Measurements from ENCODE around the gene CACNA1C. TPM values are rescaled to one million over a fixed set of nuclear protein-coding genes. Genes with fewer than 3 reads are reported as not detected.

The CACNA1C gene
- total and polyA plus RNA-seq, 10 of the 15 experiments (the other 5 are each of a cell fraction or from before 2014, with no cell fraction given): under 0.01 to 0.15 (median 0.09) TPM; not detected in 5

DNA sequence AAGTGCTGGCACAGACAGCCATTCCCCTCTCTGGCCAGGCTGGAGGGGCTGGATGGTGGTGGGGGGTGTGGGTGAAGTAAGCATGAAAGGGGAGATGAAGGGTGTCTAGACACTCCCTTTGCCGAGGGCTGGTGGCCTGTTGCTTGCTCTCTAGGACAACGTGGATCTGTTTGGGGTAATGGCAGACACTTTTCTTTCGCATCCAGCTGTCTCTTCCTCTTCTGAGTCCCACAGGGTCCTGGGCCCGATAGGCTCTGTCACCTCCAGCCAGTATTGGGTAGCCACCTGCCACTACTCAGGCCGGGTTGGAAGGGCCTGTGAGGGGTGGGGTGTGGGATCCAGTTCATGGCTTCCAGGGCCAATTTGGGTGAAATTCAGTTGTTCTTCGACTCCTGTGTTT lies 218.1 kb downstream of the CACNA1C start:
- no peak for ATAC-seq
- intact Hi-C loops (cut with micrococcal nuclease; ENCODE audit: unreplicated experiment): no loop called here

DNA sequence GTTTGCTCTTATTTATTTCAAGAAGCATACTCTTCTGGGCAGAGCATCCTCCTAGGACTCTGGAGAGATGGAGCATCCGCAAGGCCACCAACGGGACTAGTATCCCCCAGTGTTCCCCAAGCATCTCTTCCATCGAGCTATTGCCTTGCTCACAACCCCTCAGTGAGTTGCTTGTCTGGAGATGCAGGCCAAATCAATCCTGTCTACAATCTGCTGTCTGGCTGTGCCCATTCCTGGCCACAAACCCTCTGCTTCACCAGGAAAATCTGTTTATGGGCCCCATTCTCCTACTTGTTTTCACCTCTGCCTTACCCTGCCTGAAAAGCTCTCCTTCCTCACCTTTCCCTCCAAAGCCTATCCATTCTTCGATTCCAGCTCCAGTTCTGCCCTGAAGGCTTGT lies 219.2 kb downstream of the CACNA1C start:
- Histone ChIP-seq H3K27me3 (replicated peaks in 1 of 2; ENCODE audit: control insufficient read depth in 2 of 2, insufficient read depth in 2 of 2, low read length in 1 of 2) (peaks cover 0 to 2% of the 10 kb centered on the region in 2 experiments; a peak in 2 of 4 replicates), H3K36me3 (ENCODE audit: control insufficient read depth in 2 of 2, insufficient read depth in 2 of 2, low read length in 1 of 2) (no peaks in the 10 kb centered on the region), H3K4me3 (no peak overlapping the region), H4K20me1 (ENCODE audit: control insufficient read depth, insufficient read depth) (no peaks in the 10 kb centered on the region), H2AFZ (ENCODE audit: control insufficient read depth, low read depth, low read length) (no peak overlapping the region), H3K9me3 (replicated peaks; ENCODE audit: control insufficient read depth, insufficient read depth, low read length) (no peaks in the 10 kb centered on the region), H3K4me2 (ENCODE audit: control insufficient read depth, insufficient read depth) (no peak overlapping the region), H3K27ac (ENCODE audit: control insufficient read depth, insufficient read depth) (no peak overlapping the region), H3K9ac (ENCODE audit: control insufficient read depth, insufficient read depth, low read length) (no peak overlapping the region), H3K4me1 (ENCODE audit: control insufficient read depth, insufficient read depth, low read length) (no peaks in the 10 kb centered on the region), H3K79me2 (ENCODE audit: control insufficient read depth, insufficient read depth, low read length) (no peaks in the 10 kb centered on the region)
- POLR2A ChIA-PET: no interaction called here
- no peak for DNase-seq (ENCODE audit: low read depth, low spot score)
- SMC1A ChIA-PET (ENCODE audit: uncharacterized antibody, unreplicated experiment): interaction anchor here (0.5 kb wide), 1 partner anchor 1398 kb away, joined by 3 read pairs; no protein-coding TSS in a partner anchor
- in situ Hi-C loops (cut with MboI): no loop called here
- 44% methylated on average over 4 of the region's 4 CpGs for WGBS (ENCODE audit: insufficient coverage, insufficient replicate concordance, low lambda C conversion rate, missing lambda C conversion rate)
- CTCF ChIA-PET: no interaction called here
- intact Hi-C loops (cut with micrococcal nuclease; ENCODE audit: unreplicated experiment): no loop called here
- ATAC-seq: no peak
- no peak for FAIRE-seq
- RAD21 ChIA-PET (ENCODE audit: unreplicated experiment): no interaction called here
- BruUV-seq (replicated peaks): no TSS peak
- TF ChIP-seq SMARCA5 (IDR thresholded peaks at IDR 0.05): no peak
- TF ChIP-seq ZNF217 (IDR thresholded peaks at IDR 0.05): no peak
- TF ChIP-seq, protein P1, sequence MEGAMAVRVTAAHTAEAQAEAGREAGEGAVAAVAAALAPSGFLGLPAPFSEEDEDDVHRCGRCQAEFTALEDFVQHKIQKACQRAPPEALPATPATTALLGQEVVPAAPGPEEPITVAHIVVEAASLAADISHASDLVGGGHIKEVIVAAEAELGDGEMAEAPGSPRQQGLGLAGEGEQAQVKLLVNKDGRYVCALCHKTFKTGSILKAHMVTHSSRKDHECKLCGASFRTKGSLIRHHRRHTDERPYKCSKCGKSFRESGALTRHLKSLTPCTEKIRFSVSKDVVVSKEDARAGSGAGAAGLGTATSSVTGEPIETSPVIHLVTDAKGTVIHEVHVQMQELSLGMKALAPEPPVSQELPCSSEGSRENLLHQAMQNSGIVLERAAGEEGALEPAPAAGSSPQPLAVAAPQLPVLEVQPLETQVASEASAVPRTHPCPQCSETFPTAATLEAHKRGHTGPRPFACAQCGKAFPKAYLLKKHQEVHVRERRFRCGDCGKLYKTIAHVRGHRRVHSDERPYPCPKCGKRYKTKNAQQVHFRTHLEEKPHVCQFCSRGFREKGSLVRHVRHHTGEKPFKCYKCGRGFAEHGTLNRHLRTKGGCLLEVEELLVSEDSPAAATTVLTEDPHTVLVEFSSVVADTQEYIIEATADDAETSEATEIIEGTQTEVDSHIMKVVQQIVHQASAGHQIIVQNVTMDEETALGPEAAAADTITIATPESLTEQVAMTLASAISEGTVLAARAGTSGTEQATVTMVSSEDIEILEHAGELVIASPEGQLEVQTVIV (IDR thresholded peaks at IDR 0.05; ENCODE audit: borderline replicate concordance, partially characterized antibody): no peak
- TF ChIP-seq, protein P2, sequence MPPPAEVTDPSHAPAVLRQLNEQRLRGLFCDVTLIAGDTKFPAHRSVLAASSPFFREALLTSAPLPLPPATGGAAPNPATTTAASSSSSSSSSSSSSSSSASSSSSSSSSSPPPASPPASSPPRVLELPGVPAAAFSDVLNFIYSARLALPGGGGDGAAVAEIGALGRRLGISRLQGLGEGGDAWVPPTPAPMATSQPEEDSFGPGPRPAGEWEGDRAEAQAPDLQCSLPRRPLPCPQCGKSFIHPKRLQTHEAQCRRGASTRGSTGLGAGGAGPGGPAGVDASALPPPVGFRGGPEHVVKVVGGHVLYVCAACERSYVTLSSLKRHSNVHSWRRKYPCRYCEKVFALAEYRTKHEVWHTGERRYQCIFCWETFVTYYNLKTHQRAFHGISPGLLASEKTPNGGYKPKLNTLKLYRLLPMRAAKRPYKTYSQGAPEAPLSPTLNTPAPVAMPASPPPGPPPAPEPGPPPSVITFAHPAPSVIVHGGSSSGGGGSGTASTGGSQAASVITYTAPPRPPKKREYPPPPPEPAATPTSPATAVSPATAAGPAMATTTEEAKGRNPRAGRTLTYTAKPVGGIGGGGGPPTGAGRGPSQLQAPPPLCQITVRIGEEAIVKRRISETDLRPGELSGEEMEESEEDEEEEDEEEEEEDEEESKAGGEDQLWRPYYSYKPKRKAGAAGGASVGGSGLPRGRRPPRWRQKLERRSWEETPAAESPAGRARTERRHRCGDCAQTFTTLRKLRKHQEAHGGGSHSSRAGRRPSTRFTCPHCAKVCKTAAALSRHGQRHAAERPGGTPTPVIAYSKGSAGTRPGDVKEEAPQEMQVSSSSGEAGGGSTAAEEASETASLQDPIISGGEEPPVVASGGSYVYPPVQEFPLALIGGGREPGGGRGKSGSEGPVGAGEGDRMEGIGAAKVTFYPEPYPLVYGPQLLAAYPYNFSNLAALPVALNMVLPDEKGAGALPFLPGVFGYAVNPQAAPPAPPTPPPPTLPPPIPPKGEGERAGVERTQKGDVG (CRISPR knock-in tag; IDR thresholded peaks at IDR 0.05): no peak
- TF ChIP-seq ZNF622 (IDR thresholded peaks at IDR 0.05): no peak
- TF ChIP-seq WRNIP1 (IDR thresholded peaks at IDR 0.05; ENCODE audit: borderline replicate concordance, low read depth, low read length): no peak
- TF ChIP-seq ZNF384 (IDR thresholded peaks at IDR 0.05; ENCODE audit: borderline replicate concordance, low read depth, low read length): no peak

More for the DNA sequence above, 218.1 kb downstream of the CACNA1C start:
- Histone ChIP-seq H3K4me3 (no peak overlapping the region), H3K27ac (ENCODE audit: control insufficient read depth, insufficient read depth) (no peak overlapping the region), H3K4me2 (ENCODE audit: control insufficient read depth, insufficient read depth) (no peak overlapping the region), H3K36me3 (ENCODE audit: control insufficient read depth in 2 of 2, insufficient read depth in 2 of 2, low read length in 1 of 2) (no peaks in the 10 kb centered on the region), H3K4me1 (ENCODE audit: control insufficient read depth, insufficient read depth, low read length) (no peaks in the 10 kb centered on the region), H3K79me2 (ENCODE audit: control insufficient read depth, insufficient read depth, low read length) (no peaks in the 10 kb centered on the region), H3K27me3 (replicated peaks in 1 of 2; ENCODE audit: control insufficient read depth in 2 of 2, insufficient read depth in 2 of 2, low read length in 1 of 2) (peaks cover 0 to 2% of the 10 kb centered on the region in 2 experiments; a peak in 2 of 4 replicates), H2AFZ (ENCODE audit: control insufficient read depth, low read depth, low read length) (no peak overlapping the region), H3K9ac (ENCODE audit: control insufficient read depth, insufficient read depth, low read length) (no peak overlapping the region), H4K20me1 (ENCODE audit: control insufficient read depth, insufficient read depth) (no peaks in the 10 kb centered on the region), H3K9me3 (replicated peaks; ENCODE audit: control insufficient read depth, insufficient read depth, low read length) (no peaks in the 10 kb centered on the region)
- SMC1A ChIA-PET (ENCODE audit: uncharacterized antibody, unreplicated experiment): no interaction called here
- DNase-seq (ENCODE audit: low read depth, low spot score): no peak
- RAD21 ChIA-PET (ENCODE audit: unreplicated experiment): no interaction called here
- FAIRE-seq: no peak
- no TSS peak for BruUV-seq (replicated peaks)
- 27% methylated on average over 6 of the region's 6 CpGs for WGBS (ENCODE audit: insufficient coverage, insufficient replicate concordance, low lambda C conversion rate, missing lambda C conversion rate)
- POLR2A ChIA-PET: no interaction called here
- TF ChIP-seq, protein P3, sequence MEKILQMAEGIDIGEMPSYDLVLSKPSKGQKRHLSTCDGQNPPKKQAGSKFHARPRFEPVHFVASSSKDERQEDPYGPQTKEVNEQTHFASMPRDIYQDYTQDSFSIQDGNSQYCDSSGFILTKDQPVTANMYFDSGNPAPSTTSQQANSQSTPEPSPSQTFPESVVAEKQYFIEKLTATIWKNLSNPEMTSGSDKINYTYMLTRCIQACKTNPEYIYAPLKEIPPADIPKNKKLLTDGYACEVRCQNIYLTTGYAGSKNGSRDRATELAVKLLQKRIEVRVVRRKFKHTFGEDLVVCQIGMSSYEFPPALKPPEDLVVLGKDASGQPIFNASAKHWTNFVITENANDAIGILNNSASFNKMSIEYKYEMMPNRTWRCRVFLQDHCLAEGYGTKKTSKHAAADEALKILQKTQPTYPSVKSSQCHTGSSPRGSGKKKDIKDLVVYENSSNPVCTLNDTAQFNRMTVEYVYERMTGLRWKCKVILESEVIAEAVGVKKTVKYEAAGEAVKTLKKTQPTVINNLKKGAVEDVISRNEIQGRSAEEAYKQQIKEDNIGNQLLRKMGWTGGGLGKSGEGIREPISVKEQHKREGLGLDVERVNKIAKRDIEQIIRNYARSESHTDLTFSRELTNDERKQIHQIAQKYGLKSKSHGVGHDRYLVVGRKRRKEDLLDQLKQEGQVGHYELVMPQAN (conservative IDR thresholded peaks at IDR 0.05): no peak
- TF ChIP-seq ATF7 (IDR thresholded peaks at IDR 0.05; ENCODE audit: low read depth) (no peak), CREB1 (IDR thresholded peaks at IDR 0.05; ENCODE audit: low read depth) (no peak)
- in situ Hi-C loops (cut with MboI): no loop called here
- CTCF ChIA-PET: no interaction called here

Data from GM12878 (cell line).